Ramos (cell line): ENCODE measurements around the gene RWDD4.

Experiments used
- in situ Hi-C: fragments of 300-500 bp; cut with MboI; formaldehyde crosslinking; loops from one replicate; pipeline ENCODE4 v1.14.3; 2022; ENCODE audit warnings: low sequenced_read_pairs; ENCODE audit not compliant: unreplicated experiment

Gene RWDD4

GRCh38 chr4:183659029-183659871 is at the start of gene RWDD4, which contains the start of gene TRAPPC11:
TSS of gene RWDD4 (minus strand) at chr4:183659185. CDS start at chr4:183658952, 233 bp downstream.
TSS of gene TRAPPC11 (plus strand) at chr4:183659293. CDS start at chr4:183663868, 4,575 bp downstream.
- in situ Hi-C loops, result no loop called here

GRCh38 chr4:183702492-183702891 is 43.5 kb upstream of the RWDD4 start:
- in situ Hi-C loops, result no loop called here

- in situ Hi-C loops, result no loop called here
These were observed 41.4 kb upstream of the RWDD4 start for GRCh38 chr4:183700407-183700806.

GRCh38 chr4:183698909-183699308 is 39.9 kb upstream of the RWDD4 start:
- in situ Hi-C loops, result no loop called here

- in situ Hi-C loops, result no loop called here
These were observed 32.9 kb upstream of the RWDD4 start for GRCh38 chr4:183691897-183692296.

- in situ Hi-C loops, result no loop called here
These were observed 32.0 kb upstream of the RWDD4 start for GRCh38 chr4:183691006-183691405.

GRCh38 chr4:183688216-183688615 is 29.2 kb upstream of the RWDD4 start:
- in situ Hi-C loops, result no loop called here

GRCh38 chr4:183686461-183686860 is 27.5 kb upstream of the RWDD4 start:
- in situ Hi-C loops, result no loop called here

GRCh38 chr4:183681119-183681518 is 22.1 kb upstream of the RWDD4 start:
- in situ Hi-C loops, result no loop called here

- in situ Hi-C loops, result no loop called here
These were observed 16.6 kb upstream of the RWDD4 start for GRCh38 chr4:183675625-183676024.

GRCh38 chr4:183674153-183674552 is 15.2 kb upstream of the RWDD4 start:
- in situ Hi-C loops, result no loop called here

GRCh38 chr4:183670960-183671555 is 12.1 kb upstream of the RWDD4 start:
- in situ Hi-C loops, result no loop called here

GRCh38 chr4:183670251-183670650 is 11.3 kb upstream of the RWDD4 start:
- in situ Hi-C loops, result no loop called here

- in situ Hi-C loops, result no loop called here
These were observed 7.1 kb upstream of the RWDD4 start for GRCh38 chr4:183666088-183666487.

- in situ Hi-C loops, result no loop called here
These were observed 872 bp upstream of the RWDD4 start for GRCh38 chr4:183659872-183660242.

GRCh38 chr4:183658362-183659028 is 490 bp downstream of the RWDD4 start:
- in situ Hi-C loops, result no loop called here

- in situ Hi-C loops, result no loop called here
These were observed 1.4 kb downstream of the RWDD4 start for GRCh38 chr4:183657564-183657963.

GRCh38 chr4:183645326-183645725 is 13.7 kb downstream of the RWDD4 start:
- in situ Hi-C loops, result no loop called here

GRCh38 chr4:183639291-183639690 is 19.7 kb downstream of the RWDD4 start:
- in situ Hi-C loops, result no loop called here

- in situ Hi-C loops, result no loop called here
These were observed 20.5 kb downstream of the RWDD4 start for GRCh38 chr4:183638436-183638835.

GRCh38 chr4:183637461-183637860 is 21.5 kb downstream of the RWDD4 start:
- in situ Hi-C loops, result no loop called here
